Kasumi-1 (cell line): Measurements from ENCODE around the gene IQCN.

ENCODE experiments used
- DNase-seq, 2 experiments: peaks; one replicate each; lab custom pipeline; 2025; lab: John Stamatoyannopoulos, UW

The IQCN gene

DNA sequence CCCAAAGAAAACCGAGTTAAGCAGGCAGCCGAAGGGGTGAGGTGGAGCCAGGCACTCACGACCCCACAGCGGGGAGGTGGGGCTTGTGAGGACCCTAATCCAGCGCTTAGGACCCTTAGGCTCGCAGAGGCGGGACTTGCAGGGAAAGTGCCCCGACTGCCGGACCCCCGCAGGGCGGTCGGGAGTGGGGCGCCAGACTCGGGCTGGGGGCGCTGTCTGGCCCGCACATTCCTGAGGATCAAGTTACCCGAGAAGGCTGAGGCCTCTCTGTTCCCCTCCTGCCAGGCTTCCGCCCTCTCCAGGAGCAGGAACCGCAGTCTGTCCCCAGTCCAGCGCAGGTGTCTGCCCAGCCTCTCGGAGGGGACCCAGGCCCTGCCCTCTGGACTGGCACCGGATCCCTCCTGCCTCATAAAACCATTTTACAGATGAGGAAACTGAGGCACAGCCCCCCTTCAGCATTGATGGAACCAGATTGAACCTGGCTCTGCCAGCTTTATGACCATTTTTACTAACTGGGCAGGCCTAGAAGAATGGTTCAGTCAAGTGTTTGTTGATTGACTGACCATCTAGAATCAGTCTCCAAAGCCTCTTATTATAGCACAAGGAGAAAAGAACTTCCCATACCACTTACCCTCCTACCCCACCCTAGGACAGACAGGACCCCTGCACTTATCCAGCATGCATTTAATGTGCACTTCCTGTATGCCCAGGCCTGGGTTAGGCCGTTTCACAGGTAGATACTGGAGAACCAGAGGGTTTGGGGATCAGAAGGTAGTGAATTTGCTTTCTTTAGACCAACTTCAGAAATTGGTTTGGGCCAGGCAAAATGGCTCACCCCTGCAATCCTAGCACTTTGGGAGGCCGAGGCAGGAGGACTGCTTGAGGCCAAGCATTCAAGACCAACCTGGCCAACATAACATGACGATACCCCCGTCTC is 13.9 kb upstream of the IQCN start:
- no peak for DNase-seq

DNA sequence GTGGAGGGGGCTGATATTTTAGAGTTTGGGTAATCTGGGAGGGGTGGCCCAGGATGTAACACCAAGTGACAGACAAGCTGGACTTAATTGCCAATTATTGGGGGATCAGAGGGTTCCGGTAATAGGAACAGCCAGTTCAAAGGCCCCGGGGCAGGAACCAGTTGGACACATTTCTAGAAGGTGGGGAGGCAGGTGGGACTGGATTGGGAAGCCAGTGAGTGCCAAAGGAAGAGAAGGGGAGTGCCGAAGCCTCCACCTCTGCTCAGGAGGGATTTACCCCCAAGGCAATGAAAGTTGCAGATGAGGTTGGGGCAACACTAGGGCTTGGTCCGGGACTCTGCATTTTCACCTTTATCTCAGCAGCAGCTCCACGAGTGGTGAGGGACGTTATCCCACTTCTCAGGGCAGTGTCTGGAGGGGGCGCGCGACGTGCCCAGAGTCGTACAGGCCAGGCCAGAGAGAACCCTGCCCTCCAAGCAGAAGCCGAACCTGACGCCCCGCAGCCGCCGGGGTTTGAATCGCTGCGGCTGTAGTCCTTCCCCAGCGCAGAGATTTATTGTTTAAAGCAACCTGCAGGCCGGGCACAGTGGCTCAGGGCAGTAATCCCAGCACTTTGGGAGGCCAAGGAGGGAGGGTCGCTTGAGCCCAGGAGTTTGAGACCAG is 12.9 kb upstream of the IQCN start:
- DNase-seq = no peak

DNA sequence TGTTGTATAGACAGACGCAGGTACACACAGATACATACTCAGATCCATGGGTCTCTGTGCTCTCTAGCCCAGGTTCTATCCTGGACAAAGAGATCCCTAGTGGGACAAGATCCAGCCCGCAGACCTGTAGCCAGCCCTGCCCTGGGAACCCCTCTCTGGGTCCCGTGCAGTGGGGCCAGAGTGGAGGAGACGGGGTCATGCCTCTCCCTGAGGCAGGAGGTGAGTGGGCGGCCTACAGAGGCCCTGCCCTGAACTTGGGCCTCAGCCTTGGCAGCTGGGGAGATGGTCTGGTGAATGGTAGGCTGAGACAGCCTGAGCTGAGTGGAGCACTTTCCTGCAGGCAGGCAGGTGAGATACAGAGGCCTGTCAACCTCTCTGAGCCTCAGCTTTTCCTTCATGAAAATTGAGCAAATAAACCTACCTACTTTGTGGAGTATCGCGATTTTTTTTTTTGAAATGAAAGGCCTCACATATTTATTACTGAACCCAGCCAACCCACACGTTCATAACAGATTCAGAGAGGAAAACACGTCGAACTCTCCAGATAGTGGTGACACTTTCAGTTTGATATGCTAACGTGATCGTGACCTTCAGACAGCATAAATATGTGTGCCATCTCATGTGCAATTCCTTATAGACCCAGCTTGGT is 10.6 kb upstream of the IQCN start:
- no peak for DNase-seq

DNA sequence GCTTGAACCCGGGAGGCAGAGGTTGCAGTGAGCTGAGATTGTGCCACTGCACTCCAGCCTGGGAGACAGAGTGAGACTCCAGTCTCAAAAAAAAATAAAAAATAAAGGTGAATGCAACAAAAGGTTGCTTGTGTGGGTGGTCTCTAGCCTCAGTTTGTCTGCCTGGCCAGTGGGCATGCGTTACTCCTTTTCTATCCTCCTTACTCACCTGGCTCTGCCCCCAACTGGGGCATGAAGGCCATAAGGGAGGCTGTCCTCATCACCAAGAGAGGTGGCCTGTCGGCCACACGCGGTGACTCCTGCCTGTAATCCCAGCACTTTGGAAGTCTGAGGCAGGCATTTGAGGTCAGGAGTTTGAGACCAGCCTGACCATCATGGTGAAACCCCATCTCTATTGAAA is 9.1 kb upstream of the IQCN start:
- DNase-seq = no peak

DNA sequence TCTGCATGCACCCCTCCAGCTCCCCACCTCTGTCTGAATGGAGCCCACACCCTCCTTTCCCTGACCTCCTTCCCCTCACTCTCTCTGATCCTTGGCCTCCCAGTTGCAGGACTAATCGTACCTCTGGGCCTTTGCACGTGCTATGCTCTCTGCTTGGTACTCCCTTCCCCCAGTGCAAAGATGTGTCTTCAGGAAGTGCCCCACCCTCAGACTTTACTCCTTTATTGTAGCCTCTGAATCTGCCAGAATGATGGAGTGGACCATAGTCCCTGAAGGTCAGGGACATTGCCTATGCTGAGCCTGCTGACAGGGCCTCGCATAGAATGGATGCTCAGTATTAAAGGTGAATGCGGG is 8.5 kb upstream of the IQCN start:
- no peak for DNase-seq

DNA sequence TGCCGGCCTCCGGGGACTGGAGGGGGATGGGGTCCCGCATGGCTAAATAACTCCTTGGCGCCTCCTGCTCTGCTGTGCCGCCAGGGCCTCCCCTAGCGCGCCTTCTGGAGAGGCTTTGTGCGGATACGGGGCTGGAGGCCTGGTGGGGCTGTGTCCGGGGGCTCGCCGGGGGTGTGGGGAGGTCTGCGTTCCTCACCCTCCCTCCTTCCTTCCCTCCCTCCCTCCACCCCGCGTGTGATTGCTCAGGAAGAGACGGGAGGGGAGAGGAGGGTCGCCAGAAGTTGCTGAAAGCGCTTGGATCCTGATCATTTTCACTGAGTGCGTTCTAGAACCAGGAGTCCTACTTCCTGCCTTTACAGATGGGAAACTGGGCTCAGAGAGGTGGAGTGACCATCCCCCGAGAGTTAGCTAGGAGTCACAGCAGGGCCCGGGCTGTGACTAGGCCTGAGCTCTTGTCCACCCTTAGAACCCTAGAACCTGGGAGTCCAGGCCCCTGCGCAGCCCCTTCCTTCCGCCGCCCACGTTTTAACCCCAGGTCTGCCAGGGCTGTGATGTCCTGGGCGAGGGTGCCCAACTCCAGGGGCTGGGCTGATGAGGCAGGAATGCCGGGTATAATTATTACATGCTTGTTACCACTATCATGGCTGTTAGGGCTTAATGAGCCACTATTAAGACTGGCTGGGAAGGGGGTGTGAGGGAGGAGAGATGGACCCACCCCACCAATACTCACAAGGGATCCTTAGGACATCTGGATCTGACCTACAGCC is 8.0 kb upstream of the IQCN start:
- DNase-seq = peak in 1 of 2 experiments; percentile 93

DNA sequence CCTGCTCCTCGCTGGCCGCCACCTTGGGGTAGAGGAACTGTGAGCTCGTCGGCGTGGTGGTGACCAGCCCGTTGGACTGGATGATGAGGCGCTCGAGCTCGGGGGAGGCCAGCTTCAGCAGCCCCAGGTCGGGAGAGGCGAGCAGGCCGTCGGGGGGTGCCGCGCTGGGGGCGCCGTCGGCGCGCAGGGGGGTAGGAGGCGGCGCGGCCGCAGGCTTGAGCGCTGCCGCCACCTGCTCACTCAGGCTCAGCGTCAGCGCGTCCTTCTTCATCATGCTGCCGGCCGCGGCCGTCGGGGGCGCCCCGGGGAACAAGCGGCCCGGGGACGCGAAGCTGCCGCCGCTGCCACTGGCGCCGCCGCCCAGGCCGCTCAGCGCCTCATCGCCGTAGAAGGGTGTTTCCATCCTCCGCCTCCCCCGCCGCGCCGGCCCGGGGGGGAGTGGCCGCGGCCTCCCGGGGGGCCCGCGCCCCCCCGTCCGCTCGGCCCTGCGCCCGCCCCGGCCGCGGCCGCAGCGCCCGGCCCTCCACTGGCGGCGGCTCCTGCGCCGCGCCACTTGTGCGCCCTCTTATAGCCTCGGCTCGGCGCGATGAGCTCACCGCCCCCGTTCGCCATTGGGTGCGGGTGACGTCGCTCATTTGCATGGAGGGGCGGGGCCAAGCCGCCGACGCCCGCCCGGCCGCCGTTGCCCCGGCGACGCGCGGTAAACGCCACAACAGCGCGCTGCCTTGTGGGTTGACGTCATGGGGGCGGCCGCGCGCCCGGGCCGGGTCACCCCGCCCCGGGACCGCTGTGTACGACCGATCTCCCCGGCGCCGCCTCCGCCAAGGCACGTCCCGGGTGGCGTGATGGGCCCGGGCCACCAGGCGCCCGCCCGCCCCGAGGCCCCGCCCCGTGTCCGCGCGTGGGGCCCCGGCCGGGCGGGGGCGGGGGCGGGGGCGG is 7.1 kb upstream of the IQCN start, which contains the start of gene JUND:
JUND (minus strand) TSS at position 541 of the 939 bp plus-strand sequence; CDS start at position 403, 138 bp downstream.
- DNase-seq = peak; percentile 93 to 94

DNA sequence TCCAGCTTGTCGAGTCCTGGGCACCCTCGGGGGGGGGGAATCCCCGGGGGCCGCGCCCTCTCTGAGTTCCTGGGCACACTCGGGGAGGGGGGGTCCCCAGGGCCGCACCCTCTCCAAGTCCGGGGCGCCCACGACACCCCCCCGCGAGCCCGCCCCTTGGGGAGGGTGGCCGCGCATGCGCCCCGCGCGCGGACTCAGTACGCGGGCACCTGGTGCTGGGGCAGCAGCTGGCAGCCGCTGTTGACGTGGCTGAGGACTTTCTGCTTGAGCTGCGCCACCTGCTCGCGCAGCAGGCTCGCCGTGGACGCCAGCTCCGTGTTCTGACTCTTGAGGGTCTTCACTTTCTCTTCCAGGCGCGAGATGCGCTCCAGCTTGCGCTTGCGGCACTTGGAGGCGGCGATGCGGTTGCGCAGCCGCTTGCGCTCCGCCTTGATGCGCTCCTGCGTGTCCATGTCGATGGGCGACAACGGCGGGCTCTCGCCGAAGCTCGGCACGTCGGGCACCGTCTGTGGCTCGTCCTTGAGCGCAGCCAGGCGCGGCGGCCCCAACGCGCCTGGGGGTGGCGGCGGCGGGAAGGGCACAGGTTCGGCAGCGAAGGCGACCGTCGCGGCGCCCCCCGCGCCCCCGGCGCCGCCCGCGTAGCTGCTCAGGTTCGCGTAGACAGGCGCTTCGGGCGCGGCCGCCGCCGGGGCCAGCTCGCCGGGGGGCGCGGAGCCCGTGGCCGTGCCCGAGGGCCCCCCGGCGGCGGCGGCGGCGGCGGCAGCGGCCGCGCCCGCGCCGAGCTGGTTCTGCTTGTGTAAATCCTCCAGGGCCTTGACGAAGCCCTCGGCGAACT is 6.2 kb upstream of the IQCN start:
- DNase-seq = peak; percentile 33 to 34

DNA sequence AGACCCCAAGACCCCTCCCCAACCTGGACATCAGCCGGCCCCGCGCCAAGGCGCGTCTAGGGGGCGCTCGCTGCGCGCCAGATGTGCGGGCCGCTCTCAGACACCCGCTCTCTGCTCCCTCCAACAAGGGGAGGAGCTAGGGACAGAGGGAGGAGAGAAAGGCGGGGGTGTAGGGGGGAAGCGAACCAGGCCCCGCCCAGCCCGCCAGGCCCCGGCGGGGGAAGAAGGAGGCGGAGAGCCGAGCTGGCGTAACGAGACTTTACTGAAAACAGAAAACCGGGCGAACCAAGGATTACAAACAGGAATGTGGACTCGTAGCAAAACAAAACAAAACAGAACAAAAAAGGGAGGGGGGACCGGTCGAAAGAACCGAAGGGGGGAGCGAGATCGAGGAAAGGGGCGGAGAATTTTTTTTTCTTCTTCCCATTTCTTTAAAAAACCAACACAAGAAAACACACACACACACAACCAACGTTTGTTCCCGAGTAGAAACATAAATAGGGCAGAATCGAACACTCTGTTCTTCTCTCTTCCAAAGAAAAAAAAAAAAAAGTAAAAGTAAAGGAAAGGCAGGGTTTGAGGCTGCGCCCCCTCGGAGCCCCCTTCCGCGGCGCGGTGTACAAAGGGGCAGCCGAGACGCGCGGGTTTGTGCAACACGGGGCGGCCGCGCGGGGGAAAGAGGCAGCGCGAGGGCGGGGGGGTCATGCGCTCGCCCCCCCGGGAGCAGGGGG is 5.4 kb upstream of the IQCN start:
- peak; percentile 90 to 93 for DNase-seq

DNA sequence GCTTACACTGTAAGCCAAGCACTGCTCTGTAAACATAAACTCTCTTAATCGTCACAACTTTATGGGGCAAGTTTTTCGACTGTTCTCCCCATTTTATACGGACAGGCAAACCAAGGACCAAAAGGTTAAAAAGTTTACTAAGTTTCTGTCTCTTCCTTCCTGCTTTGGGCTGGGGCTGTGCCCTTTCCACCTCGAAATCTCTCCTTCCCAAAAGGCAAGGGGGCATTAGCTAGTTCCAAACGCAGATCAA is 4.9 kb upstream of the IQCN start:
- no peak for DNase-seq

DNA sequence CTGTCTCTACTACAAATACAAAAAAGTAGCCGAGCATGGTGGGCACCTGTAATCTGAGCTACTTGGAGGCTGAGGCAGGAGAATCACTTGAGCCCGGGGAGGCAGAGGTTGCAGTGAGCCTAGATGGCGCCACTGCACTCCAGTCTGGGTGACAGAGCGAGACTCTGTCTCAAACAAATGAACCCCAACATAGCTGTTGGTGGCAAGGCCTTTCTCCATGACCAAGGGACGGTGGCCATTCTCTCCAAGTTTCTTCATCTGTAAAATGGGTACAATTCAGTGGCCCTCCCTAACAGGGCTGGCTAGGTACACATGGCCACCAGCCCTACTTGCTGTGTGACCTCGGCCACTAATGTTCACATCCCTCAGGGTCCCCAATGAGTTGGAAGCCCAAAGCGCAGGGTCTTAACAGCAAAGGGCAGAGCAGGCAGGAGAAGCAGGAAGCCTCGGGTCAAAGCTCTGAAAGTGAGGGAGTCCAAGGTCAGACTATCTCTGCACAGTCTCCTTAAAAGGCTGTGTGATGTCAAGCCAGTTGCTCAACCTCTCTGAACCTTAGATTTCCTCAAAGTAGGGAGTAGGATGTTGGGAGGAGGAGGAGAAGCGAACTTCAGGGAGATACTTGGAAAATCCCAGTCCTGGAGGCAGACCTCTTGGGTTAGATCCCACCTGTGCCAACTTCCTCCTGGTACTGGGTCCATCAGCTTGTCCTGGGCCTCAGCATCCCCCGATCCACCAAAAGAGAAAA is 4.4 kb upstream of the IQCN start:
- peak in 1 of 2 experiments; percentile 8 for DNase-seq

DNA sequence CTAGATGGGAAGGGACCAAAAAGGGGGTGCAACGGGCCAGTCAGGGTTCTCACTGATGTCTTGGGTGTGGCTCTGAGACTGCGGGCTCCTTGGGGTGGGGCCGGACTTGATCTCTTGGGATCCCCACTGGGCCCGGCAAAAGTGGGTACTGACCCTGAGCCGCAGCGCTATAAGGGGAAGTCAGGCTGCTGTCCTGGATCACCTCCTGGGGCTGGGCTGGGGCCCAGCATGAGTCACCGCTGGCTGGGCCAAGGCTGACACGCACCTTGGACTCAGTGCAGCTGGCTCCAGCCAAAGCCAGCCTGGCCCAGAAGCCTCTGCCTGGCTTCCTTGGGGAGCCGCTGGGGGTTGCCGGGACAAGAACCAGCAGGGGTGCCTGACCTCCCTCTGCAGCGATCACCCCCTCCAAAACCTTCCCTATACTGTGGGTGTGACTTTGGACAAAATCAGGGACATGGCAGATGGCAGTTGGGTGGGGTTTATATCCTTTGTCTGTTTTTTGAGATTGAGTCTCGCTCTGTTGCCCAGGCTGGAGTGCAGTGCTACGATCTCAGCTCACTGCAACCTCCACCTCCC is 617 bp upstream of the IQCN start:
- no peak for DNase-seq

DNA sequence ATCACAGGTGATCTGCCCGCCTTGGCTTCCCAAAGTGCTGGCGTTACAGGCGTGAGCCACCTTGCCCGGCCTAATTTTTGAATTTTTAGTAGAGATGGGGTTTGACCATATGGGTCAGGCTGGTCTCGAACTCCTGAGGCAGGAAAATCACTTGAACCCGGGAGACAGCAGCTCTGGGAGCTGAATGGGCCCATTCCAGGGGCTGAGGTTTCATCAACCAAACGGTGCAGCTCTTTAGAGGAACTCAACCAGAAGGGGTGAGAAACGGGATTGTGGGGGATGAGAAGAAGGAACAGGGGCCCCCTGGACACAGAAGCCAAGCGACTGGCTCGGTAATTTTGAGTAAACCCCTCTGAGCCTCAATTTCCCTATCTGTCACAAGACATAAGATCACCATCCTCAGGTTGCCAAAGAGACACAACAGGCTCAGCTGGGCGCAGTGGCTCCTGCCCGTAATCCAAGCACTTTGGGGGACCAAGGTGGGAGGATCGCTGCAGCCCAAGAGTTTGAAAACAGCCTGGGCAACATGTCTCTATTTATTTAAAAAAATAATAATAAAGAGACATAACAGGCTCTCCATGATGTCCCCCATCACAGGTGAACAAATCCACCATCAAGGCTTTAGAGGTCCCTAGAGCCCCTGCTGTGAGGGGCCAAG is 562 bp downstream of the IQCN start:
- no peak for DNase-seq

DNA sequence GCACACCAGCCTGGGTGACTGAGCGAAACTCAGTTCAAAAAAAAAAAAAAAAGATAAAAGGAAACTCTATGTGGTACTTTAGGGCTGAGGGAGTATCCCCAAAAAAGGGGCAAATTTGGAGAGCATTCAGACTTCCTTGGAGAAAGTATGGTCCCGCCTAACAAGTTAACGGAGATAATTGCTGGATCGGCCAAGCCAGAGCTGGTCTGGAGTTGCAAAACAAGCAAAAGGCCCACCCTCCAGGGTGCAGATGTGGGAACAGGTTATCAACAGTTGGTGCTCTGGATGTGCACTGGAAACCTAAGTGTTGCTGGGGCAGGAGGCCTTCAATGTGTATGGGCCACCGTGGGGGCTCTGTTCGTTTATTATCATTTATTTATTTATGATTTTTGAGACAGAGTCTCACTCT is 2.8 kb downstream of the IQCN start:
- no peak for DNase-seq

DNA sequence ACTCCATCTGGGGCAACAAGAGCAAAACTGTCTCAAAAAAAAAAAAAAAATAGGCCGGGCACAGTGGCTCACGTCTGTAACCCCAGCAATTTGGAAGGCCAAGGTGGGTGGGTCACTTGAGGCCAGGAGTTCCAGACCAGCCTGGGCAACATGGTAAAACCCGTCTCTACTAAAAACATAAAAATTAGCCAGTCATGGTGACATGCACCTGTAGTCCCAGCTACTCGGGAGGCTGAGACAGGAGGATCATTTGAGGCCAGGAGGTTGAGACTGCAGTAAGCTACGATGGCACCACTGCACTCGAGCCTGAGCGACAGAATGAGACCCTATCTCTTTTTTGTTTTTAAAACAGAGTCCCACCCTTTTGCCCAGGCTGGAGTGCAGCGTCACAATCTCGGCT is 3.9 kb downstream of the IQCN start:
- no peak for DNase-seq

DNA sequence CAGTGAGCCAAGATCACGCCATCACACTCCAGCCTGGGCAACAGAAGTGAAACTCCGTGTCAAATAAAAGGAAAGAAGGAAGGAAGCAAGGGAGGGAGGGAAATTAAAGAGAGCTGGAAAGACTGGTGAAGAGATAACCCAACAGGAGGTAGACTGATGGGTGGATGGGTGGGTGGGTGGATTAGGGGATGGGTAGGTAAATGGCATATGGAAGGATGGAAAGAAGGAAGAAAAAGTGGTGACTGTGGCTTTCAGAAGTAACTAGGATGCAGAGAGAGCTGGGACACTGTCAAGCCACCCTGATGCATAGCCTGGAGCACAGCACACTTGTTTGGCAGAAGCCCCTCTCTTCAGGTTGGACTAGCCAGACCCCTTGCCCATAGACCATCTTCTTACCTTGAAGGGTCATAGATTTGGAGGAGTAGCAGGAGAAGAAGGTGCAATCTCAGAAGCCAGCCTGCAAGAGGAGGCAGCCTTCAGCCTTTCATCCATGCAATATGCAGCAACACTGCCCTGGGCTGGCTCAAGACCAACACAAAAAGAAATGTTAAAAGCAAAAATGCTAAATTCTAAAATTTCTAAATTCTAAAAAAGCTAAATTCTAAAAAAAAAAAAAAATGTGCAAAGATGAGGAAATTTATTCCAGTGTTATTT is 5.1 kb downstream of the IQCN start:
- no peak for DNase-seq
